DND-41 (cell line): ENCODE data around the gene RNF183.

ENCODE experiments used
- ATAC-seq: fragments of 200-7000 bp; cut with Tn5 transposase; 3 replicates; pipeline ENCODE4 v1.9.1; 2021; ENCODE audit warnings: low read depth; ENCODE audit not compliant: insufficient read depth
- DNase-seq: peaks from one replicate; pipeline ENCODE4 v3.0.0-alpha.2; 2020
- H2AFZ ChIP-seq: 2 replicates; pipeline ENCODE4 v1.6.0; 2012; ENCODE audit warnings: low read depth, low read length
- H3K27ac ChIP-seq: 2 replicates; pipeline ENCODE4 v1.5.1; 2012; ENCODE audit warnings: low read length, inconsistent platforms
- H3K27me3 ChIP-seq: fragments of 200-600 bp; sonication (generic); 2 replicates; pipeline ENCODE4 v1.6.0; 2012; ENCODE audit warnings: low read length, mild to moderate bottlenecking, inconsistent platforms; ENCODE audit not compliant: insufficient read depth, poor library complexity
- H3K36me3 ChIP-seq: 2 replicates; pipeline ENCODE4 v1.5.1; 2012; ENCODE audit warnings: low read length, inconsistent platforms; ENCODE audit not compliant: insufficient read depth
- H3K4me1 ChIP-seq: 2 replicates; pipeline ENCODE4 v1.5.1; 2012; ENCODE audit warnings: mild to moderate bottlenecking, low read length; ENCODE audit not compliant: insufficient read depth
- H3K4me2 ChIP-seq: 2 replicates; pipeline ENCODE4 v1.6.0; 2012; ENCODE audit warnings: mild to moderate bottlenecking, moderate library complexity, low read length, inconsistent platforms; ENCODE audit not compliant: insufficient read depth
- H3K4me3 ChIP-seq, 2 experiments: fragments of 200-600 bp in 1 of 2; shearing (Covaris generic) in 1 of 2; 2 replicates each; pipeline ENCODE4 v1.5.1; 2012 to 2016; ENCODE audit warnings: inconsistent platforms in 2 of 2, low read length in 2 of 2, mild to moderate bottlenecking in 2 of 2, low read depth in 1 of 2, moderate library complexity in 1 of 2
- H3K79me2 ChIP-seq: 2 replicates; pipeline ENCODE4 v1.6.0; 2012; ENCODE audit warnings: low read length, inconsistent platforms; ENCODE audit not compliant: insufficient read depth
- H3K9ac ChIP-seq: 2 replicates; pipeline ENCODE4 v1.6.0; 2012; ENCODE audit warnings: low read depth, mild to moderate bottlenecking, inconsistent platforms, low read length, moderate library complexity
- H3K9me3 ChIP-seq: 2 replicates; pipeline ENCODE4 v1.5.1; 2012; ENCODE audit warnings: low read length, moderate library complexity, mild to moderate bottlenecking, inconsistent platforms; ENCODE audit not compliant: insufficient read depth, severe bottlenecking
- H4K20me1 ChIP-seq: 2 replicates; pipeline ENCODE4 v1.6.0; 2012; ENCODE audit warnings: low read length; ENCODE audit not compliant: insufficient read depth
- EZH2 ChIP-seq: IDR thresholded peaks from 3 replicates; pipeline ENCODE4 v1.6.1; 2012; ENCODE audit warnings: borderline replicate concordance, low read depth, mild to moderate bottlenecking, moderate library complexity, low read length, inconsistent platforms; ENCODE audit not compliant: severe bottlenecking
- TF ChIP-seq, protein P1 (sequence below): IDR thresholded peaks from 2 replicates; pipeline ENCODE4 v1.5.1; 2012; ENCODE audit warnings: borderline replicate concordance, low read length, moderate library complexity, mild to moderate bottlenecking; ENCODE audit not compliant: poor library complexity, severe bottlenecking; ENCODE audit errors: extremely low read depth

RNF183 gene

GRCh38 chr9:113293285-113293878, 9.8 kb downstream of the RNF183 start:
- Histone ChIP-seq H3K9ac (no peak overlapping the region), H3K4me1 (no peaks in the 10 kb centered on the region), H3K79me2 (no peaks in the 10 kb centered on the region), H3K4me2 (no peak overlapping the region), H2AFZ (no peak overlapping the region), H4K20me1 (0 out of 2 replicates have a peak, but pooled peaks cover 3% of the 10 kb centered on the region), H3K27me3 (no peaks in the 10 kb centered on the region), H3K27ac (no peak overlapping the region), H3K9me3 (no peaks in the 10 kb centered on the region), H3K4me3 (no peak overlapping the region), H3K36me3 (peaks cover 52% of the 10 kb centered on the region)
- ATAC-seq (no peak), DNase-seq (no peak)
- TF ChIP-seq, protein P1, sequence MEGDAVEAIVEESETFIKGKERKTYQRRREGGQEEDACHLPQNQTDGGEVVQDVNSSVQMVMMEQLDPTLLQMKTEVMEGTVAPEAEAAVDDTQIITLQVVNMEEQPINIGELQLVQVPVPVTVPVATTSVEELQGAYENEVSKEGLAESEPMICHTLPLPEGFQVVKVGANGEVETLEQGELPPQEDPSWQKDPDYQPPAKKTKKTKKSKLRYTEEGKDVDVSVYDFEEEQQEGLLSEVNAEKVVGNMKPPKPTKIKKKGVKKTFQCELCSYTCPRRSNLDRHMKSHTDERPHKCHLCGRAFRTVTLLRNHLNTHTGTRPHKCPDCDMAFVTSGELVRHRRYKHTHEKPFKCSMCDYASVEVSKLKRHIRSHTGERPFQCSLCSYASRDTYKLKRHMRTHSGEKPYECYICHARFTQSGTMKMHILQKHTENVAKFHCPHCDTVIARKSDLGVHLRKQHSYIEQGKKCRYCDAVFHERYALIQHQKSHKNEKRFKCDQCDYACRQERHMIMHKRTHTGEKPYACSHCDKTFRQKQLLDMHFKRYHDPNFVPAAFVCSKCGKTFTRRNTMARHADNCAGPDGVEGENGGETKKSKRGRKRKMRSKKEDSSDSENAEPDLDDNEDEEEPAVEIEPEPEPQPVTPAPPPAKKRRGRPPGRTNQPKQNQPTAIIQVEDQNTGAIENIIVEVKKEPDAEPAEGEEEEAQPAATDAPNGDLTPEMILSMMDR = no peak
- TF ChIP-seq EZH2 = no peak

- no peaks in the 10 kb centered on the region for H3K4me1 ChIP-seq
- peaks cover 78% of the 10 kb centered on the region for H3K36me3 ChIP-seq
- ATAC-seq (no peak), DNase-seq (no peak)
- no peak overlapping the region for H3K9ac ChIP-seq
- no peak overlapping the region for H3K4me2 ChIP-seq
- no peak overlapping the region for H3K27ac ChIP-seq
- no peaks in the 10 kb centered on the region for H3K27me3 ChIP-seq
- 0 out of 2 replicates have a peak, but pooled peaks cover 3% of the 10 kb centered on the region for H4K20me1 ChIP-seq
- H2AFZ ChIP-seq = no peak overlapping the region
- no peaks in the 10 kb centered on the region for H3K9me3 ChIP-seq
- no peak overlapping the region for H3K4me3 ChIP-seq
- no peaks in the 10 kb centered on the region for H3K79me2 ChIP-seq
- no peak for TF ChIP-seq EZH2
- TF ChIP-seq, protein P1 = no peak
Measured at GRCh38 chr9:113290052-113290607, 13.0 kb downstream of the RNF183 start.

GRCh38 chr9:113289091-113289490, 14.1 kb downstream of the RNF183 start:
- ATAC-seq (no peak), DNase-seq (no peak)
- H3K4me3 ChIP-seq = no peak overlapping the region
- H3K27ac ChIP-seq = no peak overlapping the region
- no peak overlapping the region for H3K4me2 ChIP-seq
- peaks cover 89% of the 10 kb centered on the region for H3K36me3 ChIP-seq
- no peaks in the 10 kb centered on the region for H3K79me2 ChIP-seq
- H3K27me3 ChIP-seq = no peaks in the 10 kb centered on the region
- TF ChIP-seq, protein P1 = no peak
- no peak for TF ChIP-seq EZH2
- no peak overlapping the region for H3K9ac ChIP-seq
- H3K9me3 ChIP-seq = no peaks in the 10 kb centered on the region
- no peaks in the 10 kb centered on the region for H3K4me1 ChIP-seq
- H4K20me1 ChIP-seq = 0 out of 2 replicates have a peak, but pooled peaks cover 3% of the 10 kb centered on the region
- H2AFZ ChIP-seq = no peak overlapping the region
